Hepatocyte (in vitro differentiated cells): ENCODE results near the gene SNTN. TPM values are rescaled to one million over a fixed set of nuclear protein-coding genes. Genes with fewer than 3 reads are reported as not detected.

Source experiments
- DNase-seq: peaks from one replicate; pipeline ENCODE4 v3.0.0-alpha.2; 2016; ENCODE audit warnings: low spot score
- H2AFZ ChIP-seq: fragments of 200-600 bp; sonication (generic); 2 replicates; pipeline ENCODE4 v1.6.0; 2016; ENCODE audit warnings: antibody characterized with exemption, mild to moderate bottlenecking
- H3K27ac ChIP-seq: fragments of 200-600 bp; sonication (generic); 2 replicates; pipeline ENCODE4 v1.5.1; 2016; ENCODE audit warnings: mild to moderate bottlenecking
- H3K27me3 ChIP-seq: fragments of 200-600 bp; sonication (generic); 2 replicates; pipeline ENCODE4 v1.6.1; 2016
- H3K36me3 ChIP-seq: fragments of 200-600 bp; sonication (generic); replicated peaks from 2 replicates; pipeline ENCODE4 v1.5.1; 2016; ENCODE audit warnings: low read depth; ENCODE audit not compliant: insufficient read depth
- H3K4me1 ChIP-seq: fragments of 200-600 bp; sonication (generic); 2 replicates; pipeline ENCODE4 v1.5.1; 2016; ENCODE audit warnings: mild to moderate bottlenecking, moderate library complexity; ENCODE audit not compliant: insufficient read depth
- H3K4me2 ChIP-seq: fragments of 200-600 bp; sonication (generic); 2 replicates; pipeline ENCODE4 v1.6.0; 2016
- H3K4me3 ChIP-seq: fragments of 200-600 bp; sonication (generic); 2 replicates; pipeline ENCODE4 v1.5.1; 2016; ENCODE audit warnings: mild to moderate bottlenecking
- H3K79me2 ChIP-seq: fragments of 200-600 bp; sonication (generic); 2 replicates; pipeline ENCODE4 v1.6.0; 2017; ENCODE audit warnings: mild to moderate bottlenecking
- H3K9me2 ChIP-seq: fragments of 200-600 bp; sonication (generic); replicated peaks from 2 replicates; pipeline ENCODE4 v1.6.0; 2017; ENCODE audit warnings: mild to moderate bottlenecking; ENCODE audit not compliant: insufficient read depth
- H3K9me3 ChIP-seq: fragments of 200-600 bp; sonication (generic); 2 replicates; pipeline ENCODE4 v1.5.1; 2016; ENCODE audit warnings: low read depth, mild to moderate bottlenecking
- H4K20me1 ChIP-seq: fragments of 200-600 bp; sonication (generic); 2 replicates; pipeline ENCODE4 v1.6.0; 2016; ENCODE audit warnings: mild to moderate bottlenecking; ENCODE audit not compliant: insufficient read depth, poor library complexity, severe bottlenecking
- EZH2 ChIP-seq: fragments of 200-600 bp; sonication (generic); IDR thresholded peaks from 2 replicates; pipeline ENCODE4 v1.6.1; 2016; ENCODE audit warnings: antibody characterized with exemption, mild to moderate bottlenecking, borderline replicate concordance
- EZH2phosphoT487 ChIP-seq: fragments of 200-600 bp; sonication (generic); IDR thresholded peaks from one replicate; pipeline ENCODE4 v1.6.1; 2018; ENCODE audit warnings: antibody characterized with exemption, mild to moderate bottlenecking, low read depth, moderate library complexity; ENCODE audit not compliant: unreplicated experiment, severe bottlenecking
- WGBS: methylation state at CpG from one replicate; pipeline ENCODE4 v1.1.6; 2016; ENCODE audit warnings: low lambda C conversion rate; ENCODE audit errors: missing lambda C conversion rate; 5-methylcytosine and 5-hydroxymethylcytosine counted together
- polyA plus RNA-seq: library from polyadenylated mRNA; unstranded; fragments of >200 nt; fragmentation: Nextera tagmentation; extraction: Ambion mirVana; gene quantifications from 2 replicates; pipeline ENCODE4 v1.2.1, GENCODE V29; 2016
- total RNA-seq: library from RNA; depleted of rRNA; stranded (reverse); fragments of >200 nt; gene quantifications from 2 replicates; pipeline ENCODE4 v1.2.3, GENCODE V29; 2014
- TF ChIP-seq, protein P1 (sequence below): fragments of 200-600 bp; sonication (generic); IDR thresholded peaks from 2 replicates; pipeline ENCODE4 v1.5.1; 2016; ENCODE audit warnings: antibody characterized with exemption, mild to moderate bottlenecking; ENCODE audit not compliant: poor library complexity

SNTN gene
- total RNA-seq: not detected in 2 replicates
- polyA plus RNA-seq: not detected in 2 replicates

DNA sequence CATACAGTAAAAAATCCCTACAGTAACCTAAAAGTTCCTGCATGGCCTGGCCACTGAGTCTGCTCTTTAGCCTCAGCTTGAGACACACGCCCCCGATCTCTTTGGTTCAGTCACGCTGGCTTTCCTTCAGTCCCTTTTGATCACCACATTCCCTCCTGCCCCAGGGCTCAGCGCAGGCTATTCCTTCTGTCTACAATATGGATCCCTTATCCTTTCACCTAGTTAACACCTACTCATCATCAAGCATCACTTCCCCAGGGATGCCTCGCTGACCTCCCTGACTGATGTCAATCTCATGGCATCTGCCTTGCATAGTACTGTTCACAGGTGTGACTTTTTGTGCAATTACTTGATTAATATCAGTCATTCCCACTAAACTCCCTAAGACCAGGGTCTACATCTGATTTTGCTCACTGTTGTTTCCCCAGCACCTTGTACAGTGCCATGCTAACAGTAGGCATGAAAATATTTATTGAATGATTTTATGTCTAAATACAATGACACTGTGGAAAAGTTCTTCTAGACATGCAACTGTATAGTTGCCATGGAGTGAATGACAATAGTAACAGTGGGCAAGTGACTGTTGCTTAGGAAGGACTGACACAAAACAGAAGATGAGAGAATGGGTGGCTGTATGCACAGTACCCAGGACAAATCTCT, at the start of gene SNTN:
TSS of gene SNTN (plus strand) at position 610 of the 660 bp plus-strand sequence. CDS start at position 623, 13 bp downstream.
- Histone ChIP-seq H3K9me3 (no peaks in the 10 kb centered on the region), H3K27me3 (no peaks in the 10 kb centered on the region), H3K4me1 (no peaks in the 10 kb centered on the region), H4K20me1 (no peaks in the 10 kb centered on the region), H3K4me3 (no peak within 1 kb of the TSS), H3K36me3 (no peaks in the 10 kb centered on the region), H3K27ac (no peak within 1 kb of the TSS), H3K4me2 (no peak within 1 kb of the TSS), H3K79me2 (no peaks in the 10 kb centered on the region), H3K9me2 (no peaks in the 10 kb centered on the region), H2AFZ (no peak within 1 kb of the TSS)
- no peak for DNase-seq
- WGBS: 68% methylated on average over 5 of the region's 5 CpGs
- no peak for TF ChIP-seq EZH2phosphoT487
- TF ChIP-seq EZH2: no peak
- TF ChIP-seq, protein P1, sequence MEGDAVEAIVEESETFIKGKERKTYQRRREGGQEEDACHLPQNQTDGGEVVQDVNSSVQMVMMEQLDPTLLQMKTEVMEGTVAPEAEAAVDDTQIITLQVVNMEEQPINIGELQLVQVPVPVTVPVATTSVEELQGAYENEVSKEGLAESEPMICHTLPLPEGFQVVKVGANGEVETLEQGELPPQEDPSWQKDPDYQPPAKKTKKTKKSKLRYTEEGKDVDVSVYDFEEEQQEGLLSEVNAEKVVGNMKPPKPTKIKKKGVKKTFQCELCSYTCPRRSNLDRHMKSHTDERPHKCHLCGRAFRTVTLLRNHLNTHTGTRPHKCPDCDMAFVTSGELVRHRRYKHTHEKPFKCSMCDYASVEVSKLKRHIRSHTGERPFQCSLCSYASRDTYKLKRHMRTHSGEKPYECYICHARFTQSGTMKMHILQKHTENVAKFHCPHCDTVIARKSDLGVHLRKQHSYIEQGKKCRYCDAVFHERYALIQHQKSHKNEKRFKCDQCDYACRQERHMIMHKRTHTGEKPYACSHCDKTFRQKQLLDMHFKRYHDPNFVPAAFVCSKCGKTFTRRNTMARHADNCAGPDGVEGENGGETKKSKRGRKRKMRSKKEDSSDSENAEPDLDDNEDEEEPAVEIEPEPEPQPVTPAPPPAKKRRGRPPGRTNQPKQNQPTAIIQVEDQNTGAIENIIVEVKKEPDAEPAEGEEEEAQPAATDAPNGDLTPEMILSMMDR: no peak

DNA sequence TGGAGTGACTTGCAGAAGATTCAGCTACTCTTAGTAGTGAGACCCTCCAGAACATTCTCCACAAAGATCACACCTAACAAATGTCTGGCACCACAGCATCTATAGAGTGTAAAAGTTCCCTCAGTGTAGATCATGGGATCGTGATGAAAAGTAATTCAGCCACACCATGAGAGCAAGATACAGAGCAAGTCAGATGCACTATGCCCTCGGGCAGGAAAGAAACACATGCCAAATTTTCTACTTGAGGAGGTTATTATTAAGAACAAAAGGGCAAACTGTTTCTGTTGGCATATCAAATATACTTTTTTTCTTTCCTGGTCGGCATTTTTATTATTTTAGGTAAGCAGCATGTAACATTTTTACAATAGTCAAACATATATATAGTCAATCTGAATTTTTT, 44.8 kb upstream of the SNTN start:
- H3K27ac ChIP-seq: no peak overlapping the region
- no peaks in the 10 kb centered on the region for H3K79me2 ChIP-seq
- H4K20me1 ChIP-seq: no peaks in the 10 kb centered on the region
- no peaks in the 10 kb centered on the region for H3K36me3 ChIP-seq
- WGBS: 80% methylated on average over 3 of the region's 3 CpGs
- H3K4me1 ChIP-seq: no peaks in the 10 kb centered on the region
- H3K27me3 ChIP-seq: no peaks in the 10 kb centered on the region
- no peaks in the 10 kb centered on the region for H3K9me3 ChIP-seq
- DNase-seq: no peak
- H3K4me2 ChIP-seq: no peak overlapping the region
- no peak overlapping the region for H3K4me3 ChIP-seq
- no peak overlapping the region for H2AFZ ChIP-seq
- no peaks in the 10 kb centered on the region for H3K9me2 ChIP-seq
- TF ChIP-seq EZH2: no peak
- TF ChIP-seq, protein P1: no peak
- no peak for TF ChIP-seq EZH2phosphoT487

DNA sequence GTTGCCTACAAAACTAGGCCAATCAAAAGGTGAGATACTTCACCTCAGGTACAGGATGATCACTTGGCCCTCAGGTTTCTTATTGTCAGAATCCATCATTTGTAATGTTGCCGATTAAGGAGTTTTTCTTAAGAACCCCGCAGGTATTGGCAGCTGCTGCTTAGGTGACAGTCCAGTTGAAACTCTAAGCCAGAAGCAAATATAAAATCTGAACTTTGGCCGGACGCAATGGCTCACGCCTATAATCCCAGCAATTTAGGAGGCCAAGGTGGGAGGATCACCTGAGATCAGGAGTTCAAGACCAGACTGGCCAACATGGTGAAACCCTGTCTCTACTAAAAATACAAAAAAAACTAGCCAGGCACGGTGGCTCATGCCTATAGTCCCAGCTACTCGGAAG, 43.1 kb upstream of the SNTN start:
- Histone ChIP-seq H3K79me2 (no peaks in the 10 kb centered on the region), H3K9me2 (no peaks in the 10 kb centered on the region), H3K4me2 (no peak overlapping the region), H3K4me3 (no peak overlapping the region), H3K9me3 (no peaks in the 10 kb centered on the region), H3K27me3 (no peaks in the 10 kb centered on the region), H3K27ac (no peak overlapping the region), H2AFZ (no peak overlapping the region), H4K20me1 (no peaks in the 10 kb centered on the region), H3K36me3 (no peaks in the 10 kb centered on the region), H3K4me1 (no peaks in the 10 kb centered on the region)
- DNase-seq: no peak
- 76% methylated on average over 7 of the region's 7 CpGs for WGBS
- TF ChIP-seq, protein P1: no peak
- TF ChIP-seq EZH2 (no peak), EZH2phosphoT487 (no peak)
